Measurements from ENCODE around the gene FARSA.

The FARSA gene

DNA sequence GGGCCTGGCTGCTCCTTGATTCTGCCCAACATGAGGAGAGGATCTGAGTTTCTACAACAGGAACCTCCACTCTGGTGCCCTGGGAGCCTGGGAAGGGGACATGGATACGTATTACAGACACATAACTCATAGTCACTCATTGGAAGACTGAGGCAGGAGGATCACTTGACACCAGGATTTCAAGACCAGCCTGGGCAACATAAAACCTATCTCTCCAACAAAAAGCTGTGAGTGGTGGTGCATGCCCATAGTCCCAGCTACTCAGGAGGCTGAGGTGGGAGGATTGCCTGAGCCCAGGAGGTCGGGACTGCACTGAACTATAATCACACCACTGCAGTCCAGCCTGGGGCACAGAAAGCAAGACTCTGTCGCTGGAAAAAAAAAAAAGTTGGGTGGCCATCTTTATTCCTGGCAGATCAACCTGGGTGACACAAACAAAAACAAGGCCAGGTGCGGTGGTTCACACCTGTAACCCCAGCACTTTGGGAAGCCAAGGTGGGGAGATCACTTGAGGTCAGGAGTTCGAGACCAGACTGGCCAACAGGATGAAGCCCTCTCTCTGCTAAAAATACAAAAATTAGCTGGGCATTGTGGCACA, 45.4 kb downstream of the FARSA start:
- no peak for DNase-seq

- no peak for DNase-seq
These were observed 46.4 kb downstream of the FARSA start, which contains the start of gene KLF1 for GRCh38 chr19:12886969-12887747. Gene KLF1 (minus strand): TSS chr19:12887201. CDS start chr19:12887140, 61 bp downstream.

DNA sequence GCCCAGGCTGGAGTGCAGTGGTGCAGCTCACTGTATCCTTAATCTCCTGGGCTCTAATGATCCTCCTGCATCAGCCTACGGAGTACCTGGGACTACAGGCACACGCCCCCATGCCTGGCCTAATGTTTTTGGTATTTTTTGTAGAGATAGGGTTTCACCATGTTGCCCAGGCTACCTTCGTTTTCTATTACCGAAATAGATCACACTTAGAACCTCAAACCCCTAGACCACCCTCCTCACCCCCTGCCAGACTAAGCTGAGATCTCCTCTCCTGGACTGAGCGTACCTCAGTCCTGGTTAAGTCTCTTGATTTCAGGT, 46.9 kb downstream of the FARSA start:
- DNase-seq, result no peak

GRCh38 chr19:12885749-12886650, 47.5 kb downstream of the FARSA start:
- no peak for DNase-seq

DNA sequence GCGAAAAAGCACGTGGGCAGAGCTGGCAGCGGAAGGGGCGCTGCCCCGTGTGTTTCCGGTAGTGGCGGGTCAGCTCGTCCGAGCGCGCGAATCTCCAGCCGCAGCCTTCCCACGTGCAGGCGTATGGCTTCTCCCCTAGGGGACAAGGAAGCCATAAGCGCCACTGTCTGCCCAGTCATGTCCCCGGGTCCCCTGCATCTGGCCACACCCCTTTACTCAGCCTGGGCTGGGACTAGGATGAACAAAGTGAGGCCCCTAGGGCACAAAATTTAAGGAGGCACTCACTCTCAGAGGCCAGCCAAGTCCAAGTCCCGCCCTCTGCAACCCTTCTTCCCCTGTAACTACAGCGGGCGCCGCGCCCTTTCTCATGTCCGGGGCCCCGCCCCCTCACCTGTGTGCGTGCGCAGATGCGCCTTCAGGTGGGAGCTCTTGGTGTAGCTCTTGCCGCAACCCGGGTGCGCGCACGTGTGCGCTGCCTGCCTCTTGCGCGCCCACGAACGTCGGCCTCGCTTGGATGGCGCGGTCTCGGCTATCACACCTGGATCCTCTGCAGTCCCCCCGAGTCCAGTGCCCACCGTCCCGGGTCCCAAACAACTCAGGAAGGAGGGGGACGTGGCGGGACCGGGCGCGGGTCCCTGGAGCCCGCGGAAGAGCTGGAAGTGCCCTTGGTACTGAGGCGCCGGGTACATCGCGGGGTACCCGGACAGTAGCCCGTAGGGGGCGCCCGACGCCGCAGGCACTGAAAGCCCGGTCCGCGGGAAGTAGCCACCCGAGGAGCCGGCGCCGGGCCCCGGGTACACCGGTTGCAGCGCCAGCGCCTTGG, 48.4 kb downstream of the FARSA start:
- DNase-seq, result peak; percentile 50

- no peak for DNase-seq
These were observed 48.9 kb downstream of the FARSA start for GRCh38 chr19:12884627-12884925.

DNA sequence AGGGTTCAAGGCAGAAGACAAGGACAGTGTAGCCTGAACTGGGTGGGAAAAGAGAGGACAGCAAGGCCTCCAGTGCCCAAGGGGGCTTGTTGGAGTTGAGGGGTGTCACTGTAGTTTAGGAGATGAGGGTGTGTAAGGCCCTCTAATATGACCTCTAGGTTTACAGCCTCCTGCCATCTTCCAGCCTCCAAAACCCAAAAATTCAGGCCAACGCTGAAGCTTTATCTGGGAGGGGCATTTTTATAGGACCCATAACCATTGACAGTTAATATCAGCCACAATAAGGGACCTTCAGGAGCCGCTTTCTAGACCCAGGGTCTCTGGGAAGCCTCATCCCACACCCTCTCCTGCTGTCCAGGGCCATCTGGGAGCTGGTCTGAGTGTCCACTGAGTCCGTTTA, 49.3 kb downstream of the FARSA start:
- no peak for DNase-seq

GRCh38 chr19:12882589-12882988, 50.9 kb downstream of the FARSA start:
- DNase-seq, result no peak

DNA sequence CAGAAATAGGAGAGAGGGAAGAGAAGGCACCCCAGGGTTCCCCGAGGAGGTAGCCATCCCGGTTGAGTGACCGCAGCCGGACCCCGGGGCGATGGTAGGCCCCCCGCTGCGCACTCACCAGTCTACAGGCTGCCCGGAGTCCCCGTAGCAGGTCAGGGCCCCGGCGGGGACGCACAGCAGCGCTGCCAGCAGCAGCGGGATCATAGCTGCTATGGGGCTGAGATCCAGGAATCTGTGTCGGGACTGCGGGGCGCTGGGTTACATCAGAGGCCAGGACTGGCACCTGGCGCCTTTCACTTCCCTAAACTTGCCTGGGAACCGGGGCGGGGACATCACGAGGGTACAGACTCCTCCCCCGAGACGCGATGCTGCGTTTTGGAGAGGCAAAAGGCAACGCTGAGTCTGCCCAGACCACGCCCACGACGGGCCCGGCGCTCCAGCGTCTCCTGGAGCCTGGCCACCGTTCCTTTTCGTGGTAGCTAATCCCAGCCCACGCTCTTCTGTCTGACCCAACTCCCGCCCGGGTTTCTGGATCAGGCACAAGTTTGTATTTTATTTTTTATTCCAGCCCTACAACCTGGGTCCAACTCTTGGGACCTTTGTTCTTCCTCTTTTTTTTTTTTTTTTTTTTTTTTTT, 52.2 kb downstream of the FARSA start, which contains the start of gene DNASE2:
DNASE2 (minus strand) TSS at position 278 of the 637 bp plus-strand sequence; CDS start at position 204, 74 bp downstream.
- peak; percentile 83 for DNase-seq

- DNase-seq, result no peak
These were observed 52.9 kb downstream of the FARSA start for GRCh38 chr19:12880551-12881171.

DNA sequence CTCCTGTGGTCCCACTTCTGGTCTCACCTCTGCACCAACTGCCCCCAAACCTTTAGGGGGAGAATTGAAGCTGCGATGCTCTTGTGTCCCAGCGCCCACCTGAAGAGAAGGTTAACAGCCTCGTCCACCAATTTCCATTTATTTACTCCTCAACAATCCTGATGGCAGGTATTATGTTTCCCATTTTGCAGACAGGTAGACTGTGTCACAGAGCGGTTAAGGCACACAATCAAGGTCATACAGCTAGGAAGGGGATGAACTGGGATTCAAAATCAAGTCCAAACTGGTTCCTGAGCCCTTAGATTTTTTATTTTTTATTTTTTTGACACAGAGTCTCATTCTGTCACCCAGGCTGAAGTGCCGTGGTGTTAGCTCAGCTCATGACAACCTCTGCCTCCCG, 58.4 kb downstream of the FARSA start:
- no peak for DNase-seq

- no peak for DNase-seq
These were observed 59.4 kb downstream of the FARSA start for GRCh38 chr19:12873891-12874745.

DNA sequence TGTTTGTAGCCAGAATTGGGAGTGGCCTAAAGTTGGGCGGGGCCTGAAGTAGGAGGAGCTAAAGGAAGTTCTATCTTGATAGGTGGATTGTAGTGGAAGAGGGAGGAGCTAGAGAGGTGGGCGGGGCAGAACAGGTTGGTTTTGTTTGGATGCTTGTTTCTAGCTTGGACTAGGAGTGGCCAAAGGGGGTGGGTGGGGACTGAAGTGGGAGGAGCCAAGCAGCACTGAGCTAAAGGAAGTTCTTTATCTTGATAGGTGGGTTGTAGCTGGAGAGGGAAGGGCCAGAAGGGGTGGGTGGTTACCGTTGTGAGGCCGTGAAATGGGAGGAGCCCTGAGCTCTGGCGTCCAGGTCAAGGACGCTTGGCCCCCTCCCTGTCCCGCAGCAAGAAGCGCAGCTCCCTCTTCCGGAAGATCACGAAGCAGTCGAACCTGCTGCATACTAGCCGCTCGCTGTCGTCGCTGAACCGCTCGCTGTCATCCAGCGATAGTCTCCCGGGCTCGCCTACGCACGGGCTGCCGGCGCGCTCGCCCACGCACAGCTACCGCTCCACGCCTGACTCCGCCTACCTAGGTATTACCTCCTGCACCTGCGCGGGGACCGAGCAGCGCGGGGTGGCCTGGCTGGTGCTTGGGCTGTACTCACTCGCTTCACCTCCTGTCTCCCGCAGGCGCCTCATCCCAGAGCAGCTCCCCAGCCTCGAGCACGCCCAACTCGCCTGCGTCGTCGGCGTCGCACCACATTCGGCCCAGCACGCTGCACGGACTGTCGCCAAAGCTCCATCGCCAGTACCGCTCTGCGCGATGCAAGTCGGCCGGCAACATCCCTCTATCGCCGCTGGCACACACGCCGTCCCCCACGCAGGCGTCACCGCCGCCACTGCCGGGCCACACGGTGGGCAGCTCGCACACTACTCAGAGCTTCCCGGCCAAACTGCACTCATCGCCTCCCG, 60.3 kb downstream of the FARSA start:
- DNase-seq, result peak; percentile 19

Data from SHP77 treated with DMSO at 0.1 percent for 48 hours (cell line).